RWPE2 (cell line): Measurements from ENCODE around the gene ZNF436.

Experiments
- ATAC-seq: fragments of 200-7000 bp; cut with Tn5 transposase; 3 replicates; pipeline ENCODE4 v1.9.1; 2021; ENCODE audit warnings: low read depth
- DNase-seq: peaks from one replicate; pipeline ENCODE4 v3.0.0-alpha.2; 2020; ENCODE audit warnings: low spot score
- H3K27ac ChIP-seq: fragments of 450-650 bp; 2 replicates; pipeline ENCODE4 v1.5.1; 2017; ENCODE audit warnings: mild to moderate bottlenecking; ENCODE audit not compliant: poor library complexity, severe bottlenecking
- H3K27me3 ChIP-seq: fragments of 250-450 bp; sonication (Bioruptor Pico); 2 replicates; pipeline ENCODE4 v1.5.1; 2021; ENCODE audit warnings: mild to moderate bottlenecking, moderate library complexity; ENCODE audit not compliant: insufficient read depth, poor library complexity, severe bottlenecking
- H3K36me3 ChIP-seq: fragments of 250-450 bp; sonication (Bioruptor Pico); 2 replicates; pipeline ENCODE4 v1.5.1; 2020; ENCODE audit warnings: low read depth, mild to moderate bottlenecking, moderate library complexity
- H3K4me1 ChIP-seq: fragments of 250-450 bp; sonication (Bioruptor Pico); 2 replicates; pipeline ENCODE4 v1.5.1; 2021; ENCODE audit warnings: mild to moderate bottlenecking, moderate library complexity; ENCODE audit not compliant: insufficient read depth, poor library complexity, severe bottlenecking
- H3K4me3 ChIP-seq: fragments of 250-450 bp; sonication (Bioruptor Pico); 2 replicates; pipeline ENCODE4 v1.5.1; 2021; ENCODE audit warnings: mild to moderate bottlenecking, moderate library complexity; ENCODE audit not compliant: severe bottlenecking
- H3K9me3 ChIP-seq: fragments of 250-450 bp; sonication (Bioruptor Pico); 2 replicates; pipeline ENCODE4 v1.5.1; 2021; ENCODE audit warnings: mild to moderate bottlenecking, moderate library complexity; ENCODE audit not compliant: severe bottlenecking
- TF ChIP-seq, protein P1 (sequence below): fragments of 450-650 bp; IDR thresholded peaks from one replicate; pipeline ENCODE4 v1.5.1; 2017; ENCODE audit warnings: mild to moderate bottlenecking, moderate library complexity; ENCODE audit not compliant: poor library complexity, severe bottlenecking

Gene ZNF436

DNA sequence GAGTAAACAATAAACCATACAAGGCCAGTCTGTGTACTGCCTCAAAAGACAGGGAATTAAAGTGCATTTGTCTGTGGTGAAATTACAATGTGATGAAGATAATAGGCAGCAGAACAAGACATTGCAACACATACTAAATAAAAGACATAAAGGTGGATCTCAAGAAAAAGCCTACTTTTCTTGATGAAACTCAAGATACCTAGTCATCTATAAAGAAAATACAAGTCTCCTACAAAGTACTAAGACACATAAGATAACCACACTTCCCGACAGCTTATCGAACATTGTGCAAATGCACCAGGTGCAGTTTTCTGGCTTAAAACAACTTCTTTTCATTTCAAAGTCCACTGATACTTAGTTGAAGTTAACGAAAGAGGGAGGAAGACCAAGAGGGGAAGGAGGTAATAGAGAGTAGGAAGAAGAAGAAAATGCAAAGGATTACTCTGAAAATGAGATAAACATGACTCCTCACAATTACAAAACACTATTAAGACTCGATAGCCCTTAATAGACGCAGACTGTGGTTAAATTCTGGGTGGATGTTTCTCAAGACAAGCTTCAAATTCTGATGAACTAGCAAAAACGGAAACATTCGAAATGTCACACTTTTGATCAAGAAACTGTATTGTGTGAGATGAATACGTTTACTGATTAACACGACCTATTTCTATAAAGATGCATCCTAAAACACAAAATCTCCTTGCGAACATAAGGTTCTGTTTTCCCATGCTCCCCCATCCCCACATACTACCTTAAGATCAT, 27.5 kb downstream of the ZNF436 start:
- ATAC-seq (no peak), DNase-seq (no peak)
- H3K27ac ChIP-seq: peak overlapping the region; percentile 95
- H3K27me3 ChIP-seq: no peaks in the 10 kb centered on the region
- H3K4me1 ChIP-seq: peaks cover 24% of the 10 kb centered on the region
- no peaks in the 10 kb centered on the region for H3K9me3 ChIP-seq
- TF ChIP-seq, protein P1, sequence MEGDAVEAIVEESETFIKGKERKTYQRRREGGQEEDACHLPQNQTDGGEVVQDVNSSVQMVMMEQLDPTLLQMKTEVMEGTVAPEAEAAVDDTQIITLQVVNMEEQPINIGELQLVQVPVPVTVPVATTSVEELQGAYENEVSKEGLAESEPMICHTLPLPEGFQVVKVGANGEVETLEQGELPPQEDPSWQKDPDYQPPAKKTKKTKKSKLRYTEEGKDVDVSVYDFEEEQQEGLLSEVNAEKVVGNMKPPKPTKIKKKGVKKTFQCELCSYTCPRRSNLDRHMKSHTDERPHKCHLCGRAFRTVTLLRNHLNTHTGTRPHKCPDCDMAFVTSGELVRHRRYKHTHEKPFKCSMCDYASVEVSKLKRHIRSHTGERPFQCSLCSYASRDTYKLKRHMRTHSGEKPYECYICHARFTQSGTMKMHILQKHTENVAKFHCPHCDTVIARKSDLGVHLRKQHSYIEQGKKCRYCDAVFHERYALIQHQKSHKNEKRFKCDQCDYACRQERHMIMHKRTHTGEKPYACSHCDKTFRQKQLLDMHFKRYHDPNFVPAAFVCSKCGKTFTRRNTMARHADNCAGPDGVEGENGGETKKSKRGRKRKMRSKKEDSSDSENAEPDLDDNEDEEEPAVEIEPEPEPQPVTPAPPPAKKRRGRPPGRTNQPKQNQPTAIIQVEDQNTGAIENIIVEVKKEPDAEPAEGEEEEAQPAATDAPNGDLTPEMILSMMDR: no peak
- H3K4me3 ChIP-seq: peak overlapping the region; percentile 79
- peaks cover 54% of the 10 kb centered on the region for H3K36me3 ChIP-seq

DNA sequence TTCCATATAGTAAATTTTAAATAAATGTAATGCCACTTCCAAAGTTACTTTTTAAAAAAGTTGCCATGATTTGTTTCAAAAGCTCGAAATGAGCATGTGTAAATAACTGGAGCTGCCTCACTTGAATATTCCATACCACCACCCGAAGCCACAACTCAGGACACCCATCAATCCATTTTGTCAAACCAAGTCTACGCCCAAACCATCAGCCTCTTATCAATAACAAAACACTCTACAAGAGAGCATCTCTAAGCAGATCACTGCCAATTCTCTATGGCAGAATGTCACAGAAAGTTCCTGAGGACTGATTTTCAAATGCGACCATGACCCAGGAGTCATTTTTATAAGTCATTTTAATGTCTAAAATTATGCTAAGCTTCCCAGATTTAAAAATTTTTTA, 30.0 kb downstream of the ZNF436 start:
- Histone ChIP-seq H3K27ac (no peak overlapping the region), H3K36me3 (peaks cover 77% of the 10 kb centered on the region), H3K27me3 (no peaks in the 10 kb centered on the region), H3K4me1 (peaks cover 24% of the 10 kb centered on the region), H3K9me3 (no peaks in the 10 kb centered on the region), H3K4me3 (no peak overlapping the region)
- TF ChIP-seq, protein P1: no peak
- ATAC-seq (no peak), DNase-seq (no peak)

DNA sequence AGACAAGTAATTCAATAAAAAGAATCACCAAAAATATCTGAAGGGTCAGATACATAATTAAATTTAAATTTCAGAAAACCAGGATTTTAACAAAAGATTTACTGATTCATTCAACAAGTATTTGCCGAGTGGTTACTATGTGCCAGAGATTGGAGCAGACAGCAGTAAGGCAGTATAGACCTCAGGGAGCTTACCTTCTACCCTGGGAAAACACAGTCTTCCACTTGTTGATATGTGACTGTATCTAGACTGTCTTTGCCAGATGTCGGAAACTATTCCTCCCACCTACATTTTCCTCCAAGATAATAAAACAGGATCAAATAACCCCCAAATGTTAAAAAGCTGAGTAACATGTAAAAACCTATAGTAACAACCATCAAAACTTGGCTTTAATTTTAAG, 31.8 kb downstream of the ZNF436 start:
- Histone ChIP-seq H3K36me3 (peaks cover 90% of the 10 kb centered on the region), H3K27me3 (no peaks in the 10 kb centered on the region), H3K4me1 (peaks cover 24% of the 10 kb centered on the region), H3K27ac (no peak overlapping the region), H3K9me3 (no peaks in the 10 kb centered on the region), H3K4me3 (no peak overlapping the region)
- DNase-seq (no peak), ATAC-seq (no peak)
- TF ChIP-seq, protein P1: no peak

DNA sequence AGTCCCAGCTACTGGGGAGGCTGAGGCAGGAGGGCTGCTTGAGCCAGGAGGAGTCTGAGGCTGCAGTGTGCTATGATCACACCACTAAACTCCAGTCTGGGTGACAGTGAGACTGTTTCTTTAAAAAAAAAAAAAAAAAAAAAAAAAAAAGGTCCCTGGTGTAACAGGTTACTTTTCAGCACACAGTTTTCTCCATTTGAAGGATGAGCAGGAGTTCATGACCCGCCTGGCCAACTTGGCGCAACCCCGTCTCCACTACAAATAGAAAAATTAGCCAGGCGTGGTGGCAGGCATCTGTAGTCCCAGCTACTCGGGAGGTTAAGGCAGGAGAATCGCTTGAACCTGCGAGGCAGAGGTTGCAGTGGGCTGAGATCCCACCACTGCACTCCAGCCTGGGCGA, 37.9 kb downstream of the ZNF436 start:
- Histone ChIP-seq H3K9me3 (no peaks in the 10 kb centered on the region), H3K4me1 (peaks cover 10% of the 10 kb centered on the region), H3K27ac (no peak overlapping the region), H3K27me3 (no peaks in the 10 kb centered on the region), H3K36me3 (peaks cover 97% of the 10 kb centered on the region), H3K4me3 (no peak overlapping the region)
- DNase-seq: no peak
- no peak for ATAC-seq
- TF ChIP-seq, protein P1: no peak

DNA sequence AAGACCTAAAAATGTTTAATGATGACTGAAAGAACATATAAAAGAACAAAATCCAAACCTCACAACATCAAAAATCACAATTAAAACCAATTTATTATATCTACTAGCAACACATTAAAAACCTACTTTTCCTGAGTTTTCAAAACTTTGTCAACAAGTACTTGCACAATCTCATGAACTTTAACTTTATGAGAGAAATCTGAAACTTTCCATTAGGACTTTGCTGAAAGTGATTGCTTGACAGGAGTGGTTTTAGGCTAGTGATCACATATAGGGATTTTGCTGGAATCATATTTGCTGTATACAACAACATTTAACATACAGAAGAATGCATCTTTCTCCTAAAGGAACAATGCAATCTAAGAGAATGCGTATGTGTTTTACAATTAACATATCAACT, 38.8 kb downstream of the ZNF436 start:
- Histone ChIP-seq H3K4me3 (no peak overlapping the region), H3K27me3 (no peaks in the 10 kb centered on the region), H3K9me3 (no peaks in the 10 kb centered on the region), H3K36me3 (peaks cover 99% of the 10 kb centered on the region), H3K4me1 (peaks cover 10% of the 10 kb centered on the region), H3K27ac (no peak overlapping the region)
- TF ChIP-seq, protein P1: no peak
- DNase-seq (no peak), ATAC-seq (no peak)
